MCF 10A (cell line): ENCODE results near the gene DGLUCY. TPM values are rescaled to one million over a fixed set of nuclear protein-coding genes. Genes with fewer than 3 reads are reported as not detected.

ENCODE experiments used
- BruUV-seq: library from RNA; stranded (reverse); fragments of 400-500 nt; replicated peaks from 2 replicates; lab custom pipeline; 2021; lab: Mats Ljungman, UMichigan
- CTCF ChIA-PET: fragments of 300-600 bp; sonication (Branson Sonifier 250); formaldehyde crosslinking; extraction: SDS; loops from one replicate; lab custom pipeline; 2021; ENCODE audit warnings: antibody characterized with exemption, inconsistent platforms; lab: Yijun Ruan, JAX
- POLR2A ChIA-PET: fragments of 300-600, 350-650 bp; sonication (Branson Sonifier 250); formaldehyde crosslinking; extraction: SDS; loops from one replicate; lab custom pipeline; 2020; ENCODE audit warnings: antibody characterized with exemption, inconsistent platforms; lab: Yijun Ruan, JAX
- DNase-seq: peaks from one replicate; pipeline ENCODE4 v3.0.0-alpha.2; 2018; ENCODE audit not compliant: unreplicated experiment
- H3K27ac Mint-ChIP-seq: one replicate; pipeline ENCODE4 v1.8.0; 2022; ENCODE audit warnings: mild to moderate bottlenecking, low read depth, mixed read lengths; ENCODE audit not compliant: unreplicated experiment
- H3K27me3 Mint-ChIP-seq: one replicate; pipeline ENCODE4 v1.8.0; 2022; ENCODE audit warnings: mixed read lengths; ENCODE audit not compliant: insufficient read depth, unreplicated experiment
- H3K36me3 Mint-ChIP-seq: one replicate; pipeline ENCODE4 v1.8.0; 2022; ENCODE audit warnings: mild to moderate bottlenecking, moderate library complexity, mixed read lengths; ENCODE audit not compliant: insufficient read depth, unreplicated experiment
- H3K4me1 Mint-ChIP-seq: one replicate; pipeline ENCODE4 v1.8.0; 2022; ENCODE audit warnings: mixed read lengths; ENCODE audit not compliant: insufficient read depth, unreplicated experiment
- H3K4me3 Mint-ChIP-seq: one replicate; pipeline ENCODE4 v1.8.0; 2022; ENCODE audit warnings: mild to moderate bottlenecking, moderate library complexity, mixed read lengths; ENCODE audit not compliant: unreplicated experiment
- H3K9me3 Mint-ChIP-seq: one replicate; pipeline ENCODE4 v1.8.0; 2022; ENCODE audit warnings: mixed read lengths; ENCODE audit not compliant: unreplicated experiment
- intact Hi-C: fragments of 100-400 bp; cut with micrococcal nuclease; formaldehyde crosslinking; loops from 2 replicates; pipeline ENCODE4 v1.14.1; 2022
- total RNA-seq: library from RNA; stranded (reverse); gene quantifications from 2 replicates; pipeline ENCODE4 v1.2.3, GENCODE V29; 2022
- TF ChIP-seq, protein P1 (sequence below): fragments of 200-600 bp; IDR thresholded peaks from one replicate; pipeline ENCODE4 v1.8.0; 2022; ENCODE audit warnings: antibody characterized with exemption, mild to moderate bottlenecking; ENCODE audit not compliant: unreplicated experiment

DGLUCY gene
- total RNA-seq, 1 experiment from 2014 or later, result 11.7 TPM

DNA sequence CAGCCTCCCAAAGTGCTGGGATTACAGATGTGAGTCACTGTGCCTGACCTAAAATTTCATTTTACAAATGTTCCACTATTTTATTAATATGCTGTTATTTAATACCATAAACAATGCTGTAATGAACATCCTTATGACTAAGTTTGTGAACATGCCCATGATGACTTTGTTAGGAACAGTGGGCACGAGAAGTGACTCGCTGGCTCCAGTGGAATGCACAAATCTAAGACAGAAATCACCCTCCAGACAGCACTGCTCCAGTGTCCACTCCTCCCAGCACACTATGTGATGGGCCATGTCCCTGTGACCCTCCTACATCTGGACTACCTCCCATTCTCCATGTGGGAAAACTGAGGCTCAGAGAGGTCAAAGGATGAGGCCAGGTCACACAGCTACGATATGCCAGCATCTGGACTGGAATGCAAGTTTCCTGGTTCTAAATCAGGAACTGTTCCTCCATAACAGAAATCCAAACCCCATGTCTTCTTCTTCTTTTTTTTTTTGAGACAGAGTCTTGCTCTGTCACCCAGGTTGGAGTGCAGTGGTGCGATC is 72.7 kb downstream of the DGLUCY start:
- ChIA-PET CTCF (interaction anchor here (0.6 to 3.4 kb wide), 3 partner anchors 9 to 246 kb away, joined by 4 to 14 read pairs (median 5); no protein-coding TSS in a partner anchor), POLR2A (interaction anchor here (1.1 kb wide), 1 partner anchor 11 kb away, joined by 3 read pairs; no protein-coding TSS in a partner anchor)
- no peaks in the 10 kb centered on the region for H3K27me3 Mint-ChIP-seq
- TF ChIP-seq, protein P1, sequence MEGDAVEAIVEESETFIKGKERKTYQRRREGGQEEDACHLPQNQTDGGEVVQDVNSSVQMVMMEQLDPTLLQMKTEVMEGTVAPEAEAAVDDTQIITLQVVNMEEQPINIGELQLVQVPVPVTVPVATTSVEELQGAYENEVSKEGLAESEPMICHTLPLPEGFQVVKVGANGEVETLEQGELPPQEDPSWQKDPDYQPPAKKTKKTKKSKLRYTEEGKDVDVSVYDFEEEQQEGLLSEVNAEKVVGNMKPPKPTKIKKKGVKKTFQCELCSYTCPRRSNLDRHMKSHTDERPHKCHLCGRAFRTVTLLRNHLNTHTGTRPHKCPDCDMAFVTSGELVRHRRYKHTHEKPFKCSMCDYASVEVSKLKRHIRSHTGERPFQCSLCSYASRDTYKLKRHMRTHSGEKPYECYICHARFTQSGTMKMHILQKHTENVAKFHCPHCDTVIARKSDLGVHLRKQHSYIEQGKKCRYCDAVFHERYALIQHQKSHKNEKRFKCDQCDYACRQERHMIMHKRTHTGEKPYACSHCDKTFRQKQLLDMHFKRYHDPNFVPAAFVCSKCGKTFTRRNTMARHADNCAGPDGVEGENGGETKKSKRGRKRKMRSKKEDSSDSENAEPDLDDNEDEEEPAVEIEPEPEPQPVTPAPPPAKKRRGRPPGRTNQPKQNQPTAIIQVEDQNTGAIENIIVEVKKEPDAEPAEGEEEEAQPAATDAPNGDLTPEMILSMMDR, result no peak
- no peak overlapping the region for H3K4me3 Mint-ChIP-seq
- DNase-seq, result no peak
- intact Hi-C loops, result no loop called here
- BruUV-seq, result no TSS peak
- no peaks in the 10 kb centered on the region for H3K9me3 Mint-ChIP-seq
- H3K36me3 Mint-ChIP-seq, result peaks cover 19% of the 10 kb centered on the region
- H3K27ac Mint-ChIP-seq, result no peak overlapping the region
- H3K4me1 Mint-ChIP-seq, result no peaks in the 10 kb centered on the region

DNA sequence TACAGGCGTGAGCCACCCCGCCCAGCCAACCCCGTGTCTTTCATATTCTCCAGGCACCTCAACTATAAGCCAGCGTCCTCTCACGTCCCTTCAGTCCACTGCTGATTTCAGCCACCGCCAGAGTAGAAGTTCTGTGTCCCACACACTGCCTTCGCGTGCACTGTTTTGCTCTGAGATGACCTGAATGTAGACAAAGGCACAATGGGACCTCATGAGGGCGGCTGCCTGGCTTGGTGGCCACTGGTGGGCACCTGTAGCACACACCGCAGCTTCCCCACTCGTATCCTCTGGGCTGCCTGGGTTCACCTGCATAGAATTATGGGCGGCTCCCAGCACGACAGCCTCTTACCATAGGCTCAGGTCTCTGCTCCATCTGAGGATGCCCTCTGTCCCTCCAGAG is 73.4 kb downstream of the DGLUCY start:
- no peak overlapping the region for H3K27ac Mint-ChIP-seq
- CTCF ChIA-PET, result interaction anchor here (3.4 kb wide), 1 partner anchor 10 kb away, joined by 14 read pairs; no protein-coding TSS in a partner anchor
- intact Hi-C loops, result no loop called here
- BruUV-seq, result no TSS peak
- no peak overlapping the region for H3K4me3 Mint-ChIP-seq
- no peak for DNase-seq
- H3K36me3 Mint-ChIP-seq, result peaks cover 24% of the 10 kb centered on the region
- TF ChIP-seq, protein P1, result no peak
- POLR2A ChIA-PET, result no interaction called here
- no peaks in the 10 kb centered on the region for H3K4me1 Mint-ChIP-seq
- no peaks in the 10 kb centered on the region for H3K9me3 Mint-ChIP-seq
- H3K27me3 Mint-ChIP-seq, result no peaks in the 10 kb centered on the region

DNA sequence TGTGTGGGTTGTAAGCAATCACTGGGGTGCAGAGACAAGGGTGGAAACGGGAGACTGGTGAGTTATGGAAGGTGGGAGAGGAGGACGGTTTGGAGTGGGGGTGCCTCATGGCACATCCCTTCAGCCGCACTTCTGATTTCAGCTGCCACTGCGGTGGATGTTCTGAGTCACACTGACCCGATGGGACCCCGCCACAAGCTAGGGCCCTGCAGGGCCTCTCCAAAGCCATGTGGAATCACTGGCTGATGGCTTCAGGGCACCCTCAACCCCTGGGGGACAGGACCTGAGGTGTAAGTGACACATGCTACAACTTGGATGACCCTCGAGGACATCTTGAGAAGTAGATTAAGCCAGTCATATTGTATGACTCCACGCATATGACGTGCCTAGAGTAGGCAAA is 77.0 kb downstream of the DGLUCY start:
- H3K36me3 Mint-ChIP-seq, result peaks cover 19% of the 10 kb centered on the region
- H3K27ac Mint-ChIP-seq, result no peak overlapping the region
- ChIA-PET CTCF (interaction anchor here (0.8 kb wide), 1 partner anchor 13 kb away, joined by 5 read pairs; no protein-coding TSS in a partner anchor), POLR2A (no interaction called here)
- no peaks in the 10 kb centered on the region for H3K9me3 Mint-ChIP-seq
- H3K4me1 Mint-ChIP-seq, result no peaks in the 10 kb centered on the region
- intact Hi-C loops, result no loop called here
- H3K27me3 Mint-ChIP-seq, result no peaks in the 10 kb centered on the region
- DNase-seq, result no peak
- no peak overlapping the region for H3K4me3 Mint-ChIP-seq
- no TSS peak for BruUV-seq
- TF ChIP-seq, protein P1, result no peak

DNA sequence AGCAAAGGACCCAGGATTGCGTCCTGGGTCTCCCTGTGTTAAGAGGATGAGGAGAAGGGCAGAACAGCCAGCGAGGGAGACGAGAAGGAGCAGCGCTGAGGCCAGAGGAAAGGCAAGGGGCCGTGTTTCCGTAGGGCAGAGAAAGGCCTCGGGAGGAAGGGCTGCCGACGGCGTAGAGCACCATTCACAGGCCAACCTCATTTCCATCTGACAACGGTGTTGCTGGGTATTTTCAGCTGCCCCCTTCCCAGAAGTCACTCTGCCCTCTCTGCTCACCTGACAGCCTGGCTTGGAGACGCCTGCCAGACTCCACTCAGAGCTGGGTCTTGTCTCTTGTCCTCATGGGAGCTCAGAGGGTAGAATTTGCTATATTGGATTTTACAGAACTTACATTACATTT is 79.2 kb downstream of the DGLUCY start:
- Mint-ChIP-seq H3K27me3 (no peaks in the 10 kb centered on the region), H3K36me3 (peaks cover 27% of the 10 kb centered on the region), H3K9me3 (no peaks in the 10 kb centered on the region), H3K4me3 (no peak overlapping the region), H3K27ac (no peak overlapping the region), H3K4me1 (no peaks in the 10 kb centered on the region)
- TF ChIP-seq, protein P1, result no peak
- POLR2A ChIA-PET, result no interaction called here
- CTCF ChIA-PET, result interaction anchor here (1.2 to 1.4 kb wide), 3 partner anchors 10 to 53 kb away, joined by 3 to 7 read pairs (median 3); no protein-coding TSS in a partner anchor
- no peak for DNase-seq
- BruUV-seq, result no TSS peak
- intact Hi-C loops, result no loop called here
